Renal cortical epithelial cell (primary cell): ENCODE data around the gene SETD2. TPM values are rescaled to one million over a fixed set of nuclear protein-coding genes. Genes with fewer than 3 reads are reported as not detected.
"Not testable (repeated sequence)": the region's sequence is repeated elsewhere in the genome, so short reads cannot be mapped to it uniquely, and the experiment has no call there.

Experiments
- DNase-seq: peaks from one replicate; pipeline ENCODE4 v3.0.0-alpha.2; 2011; ENCODE audit warnings: low read depth
- total RNA-seq: library from RNA; depleted of rRNA; stranded (reverse); fragments of >200 nt; gene quantifications from 2 replicates; pipeline ENCODE4 v1.2.3, GENCODE V29; 2014

Gene SETD2
- total RNA-seq, 1 donor from 2014 or later: 75.3 TPM

DNA sequence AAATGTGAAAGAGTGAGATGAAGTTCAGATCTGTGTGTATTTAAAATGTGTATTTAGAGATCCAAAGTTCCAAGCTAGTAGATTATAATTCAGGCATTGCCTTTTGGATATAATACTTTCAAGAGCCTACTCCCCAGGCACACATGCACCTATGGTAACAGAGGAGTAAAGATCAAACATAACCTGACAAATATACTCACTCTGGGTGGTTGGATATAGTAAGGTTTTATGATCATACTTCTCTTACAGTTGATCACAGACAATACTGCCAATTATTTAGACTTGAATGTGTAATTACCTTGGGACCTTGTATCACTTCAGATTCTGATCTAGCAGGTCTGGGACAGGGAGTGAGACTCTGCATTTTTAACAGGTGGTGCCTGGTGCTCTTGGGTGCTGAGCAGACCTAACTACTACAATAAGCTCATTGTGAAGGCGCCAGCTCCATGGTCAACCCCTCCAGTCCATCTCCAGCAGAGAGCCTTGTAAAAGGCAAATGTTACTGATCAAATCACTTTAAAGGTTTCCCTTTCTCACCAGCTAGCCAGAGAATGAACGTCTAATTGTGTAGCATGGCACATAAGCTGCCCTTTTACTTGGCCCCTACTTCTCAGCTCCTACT is 128.9 kb downstream of the SETD2 start:
- no peak for DNase-seq

DNA sequence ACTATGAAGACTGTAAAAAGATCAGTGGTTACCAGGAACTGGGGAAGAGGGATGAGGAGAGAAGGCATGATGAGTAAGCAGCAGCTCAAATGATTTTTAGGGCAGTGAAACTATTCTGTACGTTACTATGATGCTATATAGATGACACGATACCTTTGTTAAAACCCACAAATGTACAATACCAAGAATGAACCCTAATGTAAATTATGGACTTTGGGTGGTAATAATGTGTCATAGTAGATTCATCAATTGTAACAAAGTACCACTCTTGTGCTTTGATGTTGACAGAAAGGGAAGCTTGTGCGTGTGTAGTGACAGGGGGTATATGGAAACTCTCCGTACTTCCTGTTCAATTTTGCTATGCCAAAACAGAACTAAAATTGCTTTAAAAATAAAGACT is 132.9 kb downstream of the SETD2 start:
- not testable (repeated sequence) for DNase-seq

DNA sequence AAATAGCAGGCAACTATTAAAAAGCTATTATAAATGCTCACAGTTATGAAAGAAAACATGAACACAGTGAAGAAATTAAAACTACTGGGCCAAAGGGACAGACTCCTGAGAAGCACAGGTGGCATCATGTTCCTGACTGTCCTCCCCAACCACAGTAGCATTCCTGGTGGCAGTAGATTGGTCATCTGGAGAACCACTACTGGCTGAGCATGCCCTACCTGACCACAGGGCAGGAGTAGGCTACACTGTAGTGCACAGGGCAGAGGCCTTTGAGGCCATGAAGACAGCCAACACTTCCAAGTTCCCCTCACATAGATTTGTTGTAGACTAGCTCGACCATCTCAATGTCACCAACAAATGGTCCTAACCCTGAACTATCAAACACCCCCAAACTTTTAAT is 135.2 kb downstream of the SETD2 start:
- DNase-seq: no peak

DNA sequence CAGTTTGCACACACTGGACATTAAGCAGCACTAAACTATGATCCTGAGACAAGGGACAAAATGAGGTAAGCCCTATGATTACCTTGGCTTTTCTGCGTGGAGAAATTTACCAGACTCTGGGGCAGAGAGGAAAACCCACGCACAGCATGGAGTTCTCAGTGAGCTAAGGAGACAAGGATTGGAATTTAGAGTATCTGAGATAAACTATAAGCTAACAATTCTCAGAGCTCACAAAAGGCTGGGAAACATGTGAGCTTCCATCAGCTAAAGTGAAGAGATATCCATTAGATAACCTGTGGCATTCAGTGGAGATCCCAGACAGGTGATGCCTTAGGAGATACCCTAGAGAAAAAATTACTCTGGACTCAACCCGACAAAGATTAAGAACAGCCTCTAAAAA is 135.8 kb downstream of the SETD2 start:
- no peak for DNase-seq

DNA sequence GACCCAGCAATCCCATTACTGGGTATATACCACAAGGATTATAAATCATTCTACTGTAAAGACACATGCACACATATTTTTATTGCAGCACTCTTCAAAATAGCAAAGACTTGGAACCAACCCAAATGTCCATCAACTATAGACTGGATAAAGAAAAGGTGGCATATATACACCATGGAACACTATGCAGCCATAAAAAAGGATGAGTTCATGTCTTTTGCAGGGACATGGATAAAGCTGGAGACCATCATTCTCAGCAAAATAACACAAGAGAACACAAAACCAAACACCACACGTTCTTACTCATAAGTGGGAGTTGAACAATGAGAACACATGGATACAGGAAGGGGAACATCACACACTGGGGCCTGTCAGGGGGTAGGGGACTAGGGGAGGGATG is 137.5 kb downstream of the SETD2 start:
- not testable (repeated sequence) for DNase-seq

DNA sequence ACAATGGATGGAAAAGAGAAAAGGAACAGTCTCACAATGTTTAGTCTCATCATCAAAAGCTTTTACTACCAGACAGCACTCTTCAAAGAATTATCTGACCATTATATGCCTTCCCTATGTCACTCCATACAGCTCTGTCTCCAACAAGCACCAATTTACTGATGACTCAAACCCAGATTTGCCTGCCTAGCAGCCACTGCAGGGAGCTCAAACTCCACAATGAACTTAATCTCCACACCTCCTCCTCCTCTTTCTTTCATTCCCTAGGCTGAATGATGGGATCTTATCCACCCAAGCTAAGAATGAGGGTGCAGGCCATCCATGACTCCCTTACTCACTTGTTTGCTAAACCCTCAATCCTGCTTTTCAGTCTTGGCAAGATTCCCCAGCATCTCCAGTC is 139.0 kb downstream of the SETD2 start:
- DNase-seq: peak; percentile 45

DNA sequence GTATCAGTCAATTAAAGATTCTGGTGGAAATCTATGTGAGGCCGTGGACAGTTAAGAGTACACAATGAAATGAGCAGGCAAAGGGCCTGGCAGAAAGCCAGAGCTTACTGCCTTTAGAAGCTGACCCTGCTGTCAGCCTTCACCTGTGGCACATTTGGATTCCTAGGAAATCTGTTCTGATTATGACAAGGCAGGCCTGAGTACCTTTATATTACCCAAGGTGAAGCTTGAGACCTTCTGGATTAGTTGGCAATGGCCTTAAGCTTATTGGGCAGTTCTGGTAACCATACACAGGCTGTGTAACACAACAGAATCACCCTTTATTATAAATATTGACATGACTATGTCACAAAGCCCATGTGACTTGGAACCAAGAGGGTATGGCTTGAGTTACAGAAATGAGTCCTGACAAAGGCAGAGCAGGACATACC is 141.3 kb downstream of the SETD2 start:
- peak; percentile 33 for DNase-seq

DNA sequence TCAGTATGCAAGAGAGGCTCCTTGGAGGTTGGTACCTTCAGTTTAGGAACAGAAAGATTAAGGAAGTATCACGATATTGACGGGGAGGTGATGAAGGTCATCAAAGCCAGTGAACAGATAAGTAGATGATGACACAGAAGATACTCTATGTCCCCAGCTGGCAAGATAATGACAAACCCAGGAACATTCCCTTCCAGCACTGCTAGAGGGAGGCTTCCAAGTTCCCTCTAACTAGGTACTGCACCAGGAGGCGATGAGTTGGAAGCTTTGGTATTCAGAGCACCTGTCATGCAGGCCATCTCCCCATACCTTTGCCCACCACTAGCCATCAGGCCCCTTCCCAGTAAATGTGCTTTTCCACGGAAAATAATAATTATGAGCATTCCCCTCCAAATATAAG is 143.6 kb downstream of the SETD2 start:
- DNase-seq: no peak

DNA sequence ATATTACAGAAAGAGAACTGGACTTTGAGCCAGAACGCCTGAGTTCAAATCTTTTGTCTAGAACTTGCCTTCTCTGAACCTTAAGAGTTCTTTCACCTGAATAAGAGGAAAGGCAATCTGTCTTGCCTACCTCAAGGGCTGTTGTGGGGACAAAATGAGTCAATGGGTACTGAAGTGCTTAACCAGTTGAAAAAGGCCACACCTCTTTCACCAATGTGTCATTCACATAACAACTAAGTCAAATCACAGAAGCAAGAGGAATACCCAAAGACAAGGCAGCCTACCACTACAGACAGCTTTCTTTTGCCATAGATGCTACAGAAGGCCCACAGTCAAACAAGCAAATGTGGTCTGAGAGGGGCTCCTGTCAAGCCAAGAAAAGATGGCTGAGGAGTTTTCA is 144.7 kb downstream of the SETD2 start:
- DNase-seq: peak; percentile 84

DNA sequence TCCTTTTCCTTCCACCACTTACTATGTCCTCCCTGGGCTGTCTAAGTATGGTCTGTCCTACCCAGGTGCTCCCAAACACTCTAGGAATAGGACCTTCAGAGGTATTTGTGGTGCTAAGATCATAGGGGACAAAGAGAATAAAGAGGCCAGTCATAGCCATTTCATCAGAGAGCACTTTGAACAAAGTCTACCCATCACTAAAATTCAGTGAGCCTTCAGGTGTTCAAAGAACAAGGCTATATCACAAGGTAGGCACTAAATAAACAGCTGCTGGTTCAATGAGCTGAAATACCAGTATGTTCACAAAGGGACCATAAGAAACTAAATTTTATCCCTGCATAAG is 145.7 kb downstream of the SETD2 start:
- DNase-seq: no peak

DNA sequence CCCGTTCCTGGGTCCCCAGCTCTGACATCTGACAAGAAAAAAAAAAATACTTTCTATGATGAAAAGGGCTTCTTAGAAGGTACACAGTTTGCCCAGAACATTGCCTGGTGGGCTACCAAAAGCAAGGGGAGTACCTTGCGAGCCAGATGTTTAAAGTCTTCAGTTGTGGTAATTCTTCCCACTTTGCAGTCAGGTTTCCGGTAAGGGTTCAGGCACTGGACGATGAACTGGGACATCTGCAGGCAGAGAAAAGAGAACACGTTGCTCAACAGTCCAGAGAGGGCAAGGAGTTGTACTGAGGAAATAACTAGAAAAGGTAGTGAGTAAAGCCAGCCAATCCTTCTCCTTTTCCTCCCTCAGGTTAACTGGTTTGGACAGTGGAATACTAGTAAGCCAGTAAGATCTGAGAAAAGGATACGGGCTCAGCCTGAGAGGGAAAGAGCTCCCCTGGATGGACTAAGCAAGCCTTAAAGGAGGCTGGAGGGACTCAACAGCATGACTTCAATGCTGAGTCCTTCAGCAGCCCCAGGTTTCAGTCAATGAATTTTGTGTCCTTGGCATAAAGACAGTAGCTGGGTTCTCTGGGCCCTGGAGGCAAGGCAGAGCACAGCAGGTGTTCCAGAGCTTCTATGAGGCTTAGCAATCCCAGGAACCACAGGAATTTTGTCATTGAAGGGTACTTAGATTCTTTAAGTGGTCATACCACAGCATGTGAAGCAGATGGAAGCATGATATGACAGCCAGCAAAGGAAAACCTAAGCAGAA is 146.2 kb downstream of the SETD2 start:
- peak; percentile 26 for DNase-seq

DNA sequence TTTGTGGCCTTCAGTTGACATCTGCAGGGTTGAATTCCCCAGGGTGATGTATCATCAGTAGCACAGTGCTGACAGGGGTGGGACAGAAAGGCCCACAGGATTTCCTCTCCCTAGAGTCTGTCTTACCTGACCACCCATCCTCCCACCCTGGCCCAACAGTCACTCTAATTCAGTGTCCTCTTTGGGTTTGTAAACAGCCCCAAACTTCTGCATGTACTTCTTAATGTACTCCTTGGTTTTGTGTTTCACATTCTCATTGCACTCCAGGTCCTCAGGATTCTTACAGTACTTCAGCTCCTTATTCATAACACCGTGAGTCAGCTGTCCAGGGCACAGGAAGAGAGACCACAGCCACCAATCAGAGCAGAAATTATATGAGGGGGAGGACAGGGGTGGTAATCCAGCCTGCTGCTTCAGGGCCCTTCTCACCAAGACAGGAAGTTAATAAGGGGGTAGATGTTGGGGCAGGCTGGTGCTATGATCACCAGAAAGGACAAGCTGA is 146.9 kb downstream of the SETD2 start:
- DNase-seq: peak; percentile 81

DNA sequence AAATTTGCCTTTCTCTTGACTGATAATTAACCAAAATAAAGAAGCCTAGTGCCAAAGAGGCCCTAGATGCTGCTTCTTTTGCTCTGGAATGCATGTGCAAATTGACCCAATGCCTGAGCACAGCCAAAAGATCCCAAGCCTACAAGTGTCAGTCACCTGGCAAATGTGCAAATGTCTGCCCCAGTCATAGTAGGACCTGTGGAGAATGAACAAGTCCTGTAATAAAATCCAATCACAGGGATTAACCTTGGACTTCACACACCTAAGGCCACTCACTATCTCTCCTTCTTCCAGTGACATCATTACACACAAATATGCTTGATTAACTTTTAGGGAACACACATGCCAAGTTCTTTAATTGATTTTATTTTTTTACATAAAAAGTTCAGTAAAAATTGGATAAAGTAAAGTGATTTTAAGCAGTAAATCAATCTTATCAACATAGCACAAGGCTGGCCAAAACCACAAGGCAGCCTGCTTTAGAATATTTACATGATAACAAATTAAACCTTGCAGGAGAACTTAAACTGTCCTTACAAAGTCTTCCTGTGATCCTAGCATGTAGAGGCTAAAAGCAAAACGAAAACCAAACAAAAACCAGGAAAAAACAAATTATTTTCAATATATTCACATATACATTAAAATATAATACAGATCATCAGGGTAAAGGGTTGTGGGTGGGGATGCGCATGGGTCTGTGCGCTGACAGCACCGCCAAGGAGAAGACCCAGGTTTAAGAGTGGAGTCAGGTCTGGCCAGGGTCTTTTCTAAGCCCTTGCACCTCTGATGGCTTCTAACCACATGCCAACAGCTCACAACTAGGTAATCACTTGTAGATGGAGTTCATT is 147.6 kb downstream of the SETD2 start:
- DNase-seq: no peak

DNA sequence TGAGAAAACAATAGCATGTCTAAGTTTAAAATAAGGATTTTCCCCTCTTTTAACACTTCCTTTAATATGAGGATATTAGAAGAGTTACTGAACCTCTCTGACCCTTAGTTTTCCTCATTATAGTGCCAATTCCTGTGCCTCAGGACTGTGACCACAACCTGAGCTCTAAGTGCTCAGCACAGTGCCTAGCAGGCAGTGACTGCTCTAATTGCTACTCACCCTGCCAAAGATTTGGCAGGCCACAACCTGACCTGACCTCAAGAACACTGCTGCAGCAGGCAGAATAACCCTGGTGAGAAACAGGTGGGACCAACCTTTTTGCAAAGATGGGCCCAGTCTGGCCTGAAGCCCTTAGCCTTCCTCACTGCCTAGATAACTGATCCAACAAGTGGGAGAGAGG is 148.8 kb downstream of the SETD2 start:
- DNase-seq: no peak

DNA sequence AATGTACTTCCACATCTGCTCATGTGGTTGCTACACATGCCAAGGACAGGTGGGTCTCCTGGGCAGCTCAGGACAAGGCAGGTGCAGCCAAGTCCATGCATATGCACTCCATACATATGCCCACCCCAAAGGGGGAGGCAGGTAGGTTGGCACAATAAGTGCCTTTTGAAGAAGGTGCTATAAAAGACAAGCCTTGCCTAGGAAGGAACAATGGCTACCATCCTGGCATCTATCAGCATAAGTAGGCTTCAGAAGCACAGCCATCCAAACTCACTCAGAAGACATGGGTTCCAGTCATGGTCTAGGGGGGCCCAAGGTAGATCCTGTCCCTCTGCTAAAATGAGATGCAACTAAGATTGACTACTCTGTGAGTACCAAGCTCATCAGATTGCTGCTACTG is 149.9 kb downstream of the SETD2 start:
- DNase-seq: no peak

DNA sequence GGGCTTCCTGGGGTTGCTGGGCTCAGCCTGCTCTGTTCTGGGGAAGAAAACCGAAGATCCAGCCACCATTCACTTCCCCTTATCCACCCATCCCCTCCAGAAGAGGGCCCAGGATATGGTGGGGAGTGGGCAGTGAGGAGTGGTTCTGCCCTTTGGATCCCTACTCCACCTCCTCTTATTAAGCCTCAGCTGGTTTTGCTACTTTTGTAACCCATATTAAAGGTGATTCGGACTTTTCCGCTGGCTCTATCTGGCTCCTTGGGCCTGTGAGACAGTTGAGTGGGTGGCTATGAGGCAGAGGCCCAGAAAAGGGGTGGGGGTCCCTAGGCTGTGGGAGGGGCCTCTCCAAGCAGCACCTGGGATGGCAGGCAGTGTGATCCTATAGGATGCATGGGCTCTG is 150.7 kb downstream of the SETD2 start:
- DNase-seq: no peak

DNA sequence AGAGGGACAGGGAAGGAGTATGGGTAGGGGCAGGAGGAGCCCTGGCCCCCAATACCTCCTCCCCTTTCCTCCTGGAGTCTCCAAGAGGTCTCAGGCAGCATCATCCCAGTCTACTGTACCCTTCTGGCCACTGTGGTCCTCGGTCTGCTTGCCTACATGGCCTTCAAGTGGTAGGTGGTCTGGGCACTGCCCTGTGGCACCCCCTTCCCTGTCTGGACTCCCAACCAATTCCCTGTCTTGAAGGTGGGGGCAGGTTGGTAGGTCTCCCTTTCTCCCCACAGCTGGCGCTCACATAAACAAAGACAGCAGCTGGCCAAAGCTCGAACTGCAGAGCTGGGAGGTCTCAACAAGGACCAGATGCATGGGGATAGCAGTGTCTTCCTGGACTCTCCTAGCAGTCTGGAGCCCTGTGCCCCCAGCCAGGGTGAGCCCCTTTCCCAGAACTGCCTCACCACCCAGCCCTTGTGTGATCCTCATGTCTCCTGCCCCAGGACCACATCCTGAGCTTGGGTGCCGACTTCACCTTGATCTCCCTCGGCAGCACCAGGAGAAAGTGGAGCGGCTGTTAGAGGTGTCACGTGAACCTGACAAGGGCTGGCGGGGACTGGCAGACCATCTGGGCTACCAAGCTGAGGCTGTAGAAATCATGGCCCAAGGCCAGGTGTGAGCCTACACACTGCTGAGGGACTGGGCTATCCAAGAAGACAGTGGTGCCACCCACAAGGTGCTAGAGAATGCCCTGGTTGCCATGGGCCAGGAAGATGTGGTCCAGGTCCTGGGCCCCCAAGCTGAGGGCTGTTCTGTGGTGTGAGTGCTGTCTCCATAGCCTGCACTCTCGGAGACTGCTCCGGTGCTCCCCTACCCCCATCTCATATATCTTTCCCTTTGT is 151.3 kb downstream of the SETD2 start:
- no peak for DNase-seq

DNA sequence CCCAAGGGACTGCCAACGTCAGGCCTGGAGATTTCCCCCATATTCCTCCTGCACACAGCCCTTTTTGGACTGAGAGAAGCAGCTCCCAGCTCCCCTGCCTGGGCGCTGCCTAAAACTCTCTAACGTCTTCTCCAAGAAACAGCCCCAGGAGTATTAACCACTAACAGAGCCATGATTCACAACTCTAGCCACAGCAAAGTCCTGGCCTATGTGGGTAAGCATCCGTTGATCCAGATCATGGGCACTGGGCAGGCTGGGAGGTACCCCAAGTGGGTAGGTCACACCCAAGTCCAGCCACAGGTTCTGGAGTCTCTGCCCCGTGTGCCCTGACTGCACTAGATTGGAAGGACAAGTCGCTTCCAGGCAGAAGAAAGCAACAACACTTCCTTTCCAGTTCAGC is 152.5 kb downstream of the SETD2 start:
- DNase-seq: no peak

DNA sequence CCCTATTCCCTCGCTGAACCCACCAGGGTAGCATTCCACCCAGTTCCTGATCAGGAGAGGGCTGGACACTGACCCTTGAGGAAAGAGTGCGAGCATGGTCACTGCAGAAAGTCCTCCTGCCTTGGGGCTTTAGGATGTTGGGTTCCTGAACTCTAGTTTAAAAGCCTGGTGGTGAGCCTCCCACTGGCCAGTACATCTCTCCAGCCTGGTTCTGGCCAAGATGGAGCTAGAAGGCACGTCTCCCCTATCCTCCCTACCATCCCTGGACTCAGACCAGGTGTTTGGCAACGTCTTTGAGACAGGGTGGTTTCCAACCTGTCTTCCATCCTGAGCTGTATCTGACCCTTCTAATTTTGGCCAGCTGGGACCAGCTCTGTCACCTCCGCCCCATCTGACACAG is 153.0 kb downstream of the SETD2 start:
- DNase-seq: no peak

DNA sequence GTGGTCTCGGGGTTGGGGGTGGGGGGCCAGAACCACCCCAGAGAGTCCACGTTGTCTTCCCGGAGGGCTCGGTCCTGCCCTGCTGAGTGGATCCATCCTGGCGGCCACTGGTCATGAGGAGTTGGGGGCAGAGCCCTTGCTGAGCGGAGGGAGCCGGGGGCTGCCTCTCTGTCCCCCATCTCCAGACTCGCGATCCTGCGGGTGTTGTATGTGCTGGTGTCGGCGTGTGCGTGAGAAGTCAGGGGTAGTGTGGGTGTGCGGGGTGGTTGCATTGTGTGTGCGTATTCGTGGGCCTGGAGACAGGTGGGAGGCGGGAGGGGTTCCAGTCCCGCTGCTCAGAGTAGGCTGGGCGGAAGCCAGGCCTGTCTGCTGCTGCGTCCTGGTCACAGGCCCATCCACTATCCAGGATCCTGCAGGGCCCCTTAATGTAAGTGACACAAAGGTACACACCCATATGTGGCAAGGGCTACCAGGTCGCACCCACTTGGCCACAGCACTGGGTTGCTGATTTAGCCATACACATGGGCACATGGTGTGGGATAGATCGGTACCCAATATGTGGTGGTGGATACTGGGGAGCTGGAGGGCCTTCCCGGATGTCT is 153.7 kb downstream of the SETD2 start:
- no peak for DNase-seq
